ENCODE measurements around the gene DMXL1. TPM values are rescaled to one million over a fixed set of nuclear protein-coding genes. Genes with fewer than 3 reads are reported as not detected.

DMXL1 gene
- total RNA-seq, 1 donor from 2014 or later: 45.5 TPM

GRCh38 chr5:119078861-119079260, 8.0 kb downstream of the DMXL1 start:
- Mint-ChIP-seq H3K27me3 (ENCODE audit: insufficient read depth, low read depth) (no peaks in the 10 kb centered on the region), H3K27ac (no peak overlapping the region), H3K4me3 (no peak overlapping the region)

GRCh38 chr5:119079318-119079921, 8.5 kb downstream of the DMXL1 start:
- peaks cover 10% of the 10 kb centered on the region for H3F3A ChIP-seq (ENCODE audit: low read depth)
- H3K27me3 ChIP-seq: no peaks in the 10 kb centered on the region
- H3K4me1 ChIP-seq: peaks cover 16% of the 10 kb centered on the region
- no peak overlapping the region for H3K27ac ChIP-seq
- H3K9ac ChIP-seq: no peak overlapping the region
- H3K36me3 ChIP-seq: no peaks in the 10 kb centered on the region
- H2AFZ ChIP-seq (replicated peaks): no peak overlapping the region
- no peak overlapping the region for H3K27ac Mint-ChIP-seq
- peaks cover 71% of the 10 kb centered on the region for H3K79me2 ChIP-seq (ENCODE audit: low read depth)
- H3K4me1 Mint-ChIP-seq: peaks cover 11% of the 10 kb centered on the region
- no peaks in the 10 kb centered on the region for H4K20me1 ChIP-seq (ENCODE audit: low read depth)
- no peaks in the 10 kb centered on the region for H3K27me3 Mint-ChIP-seq (ENCODE audit: insufficient read depth, low read depth)
- H3K9me3 ChIP-seq (ENCODE audit: low read depth): no peaks in the 10 kb centered on the region
- DNase-seq (ENCODE audit: low spot score): peak; percentile 35
- H3K36me3 Mint-ChIP-seq: no peaks in the 10 kb centered on the region
- peak overlapping the region; percentile 36 for H3K4me2 ChIP-seq
- no peak for TF ChIP-seq EZH2 (IDR thresholded peaks at IDR 0.05)
- no peak for TF ChIP-seq EZH2phosphoT487 (IDR thresholded peaks at IDR 0.05)
- no peak for TF ChIP-seq CTCF (IDR thresholded peaks at IDR 0.05)
- no peak overlapping the region for H3K4me3 Mint-ChIP-seq
- no peaks in the 10 kb centered on the region for H3K9me3 Mint-ChIP-seq
- no peak overlapping the region for H3K4me3 ChIP-seq

More at GRCh38 chr5:119078861-119079260, 8.0 kb downstream of the DMXL1 start:
- Histone ChIP-seq H3F3A (ENCODE audit: low read depth) (peaks cover 10% of the 10 kb centered on the region), H3K36me3 (no peaks in the 10 kb centered on the region), H3K4me3 (no peak overlapping the region), H3K27me3 (no peaks in the 10 kb centered on the region), H3K9ac (no peak overlapping the region), H4K20me1 (ENCODE audit: low read depth) (no peaks in the 10 kb centered on the region), H3K27ac (no peak overlapping the region), H3K4me2 (peak overlapping the region; percentile 36), H3K4me1 (peaks cover 16% of the 10 kb centered on the region), H3K9me3 (ENCODE audit: low read depth) (no peaks in the 10 kb centered on the region), H2AFZ (replicated peaks) (no peak overlapping the region), H3K79me2 (ENCODE audit: low read depth) (peaks cover 71% of the 10 kb centered on the region)
- DNase-seq (ENCODE audit: low spot score): no peak
- Mint-ChIP-seq H3K9me3 (no peaks in the 10 kb centered on the region), H3K4me1 (peaks cover 11% of the 10 kb centered on the region), H3K36me3 (peaks cover 3% of the 10 kb centered on the region)
- TF ChIP-seq CTCF (IDR thresholded peaks at IDR 0.05) (no peak), EZH2phosphoT487 (IDR thresholded peaks at IDR 0.05) (no peak), EZH2 (IDR thresholded peaks at IDR 0.05) (no peak)

GRCh38 chr5:119080936-119081335, 10.0 kb downstream of the DMXL1 start:
- Histone ChIP-seq H3K4me3 (no peak overlapping the region), H3K4me2 (no peak overlapping the region), H3K4me1 (peaks cover 16% of the 10 kb centered on the region), H4K20me1 (ENCODE audit: low read depth) (no peaks in the 10 kb centered on the region), H3K36me3 (no peaks in the 10 kb centered on the region), H3F3A (ENCODE audit: low read depth) (peaks cover 10% of the 10 kb centered on the region), H2AFZ (replicated peaks) (no peak overlapping the region), H3K27ac (no peak overlapping the region), H3K27me3 (no peaks in the 10 kb centered on the region), H3K9me3 (ENCODE audit: low read depth) (no peaks in the 10 kb centered on the region), H3K9ac (no peak overlapping the region), H3K79me2 (ENCODE audit: low read depth) (peaks cover 60% of the 10 kb centered on the region)
- H3K36me3 Mint-ChIP-seq: peaks cover 10% of the 10 kb centered on the region
- TF ChIP-seq EZH2 (IDR thresholded peaks at IDR 0.05): no peak
- TF ChIP-seq EZH2phosphoT487 (IDR thresholded peaks at IDR 0.05): no peak
- no peak for TF ChIP-seq CTCF (IDR thresholded peaks at IDR 0.05)
- H3K4me3 Mint-ChIP-seq: no peak overlapping the region
- no peak overlapping the region for H3K27ac Mint-ChIP-seq
- H3K4me1 Mint-ChIP-seq: peaks cover 11% of the 10 kb centered on the region
- H3K9me3 Mint-ChIP-seq: peaks cover 8% of the 10 kb centered on the region
- no peaks in the 10 kb centered on the region for H3K27me3 Mint-ChIP-seq (ENCODE audit: insufficient read depth, low read depth)
- DNase-seq (ENCODE audit: low spot score): no peak
